SK-N-SH treated with all-trans-retinoic acid at 6 μM for 48 hours (cell line): ENCODE measurements around the gene MYB.

Experiments
- ARNTL ChIP-seq: fragments of 450-650 bp; formaldehyde crosslinking; IDR thresholded peaks from 2 replicates; pipeline ENCODE4 v1.5.0; 2020; ENCODE audit warnings: low read depth, mild to moderate bottlenecking, moderate library complexity, borderline replicate concordance
- CSDC2 ChIP-seq: fragments of 250-450 bp; sonication (Bioruptor Pico); IDR thresholded peaks from 2 replicates; pipeline ENCODE4 v1.5.0; 2020; ENCODE audit warnings: mild to moderate bottlenecking, moderate library complexity
- OSR1 ChIP-seq: fragments of 250-450 bp; sonication (Bioruptor Pico); IDR thresholded peaks from 2 replicates; pipeline ENCODE4 v1.8.0; 2022; ENCODE audit warnings: moderate library complexity, mild to moderate bottlenecking, inconsistent platforms
- PATZ1 ChIP-seq: fragments of 250-450 bp; sonication (Bioruptor Pico); IDR thresholded peaks from 2 replicates; pipeline ENCODE4 v1.8.0; 2020; ENCODE audit warnings: mild to moderate bottlenecking, moderate library complexity, borderline replicate concordance
- PPARA ChIP-seq: fragments of 250-450 bp; sonication (Bioruptor Pico); IDR thresholded peaks from 2 replicates; pipeline ENCODE4 v1.5.0; 2020; ENCODE audit warnings: mild to moderate bottlenecking, borderline replicate concordance
- TCF4 ChIP-seq: fragments of 250-450 bp; sonication (Bioruptor Pico); IDR thresholded peaks from 2 replicates; pipeline ENCODE4 v1.8.0; 2021; ENCODE audit warnings: mild to moderate bottlenecking, moderate library complexity, borderline replicate concordance
- ZFP30 ChIP-seq: fragments of 450-650 bp; formaldehyde crosslinking; IDR thresholded peaks from 2 replicates; pipeline ENCODE4 v1.5.0; 2022; ENCODE audit warnings: mild to moderate bottlenecking, moderate library complexity
- ZNF8 ChIP-seq: fragments of 450-650 bp; formaldehyde crosslinking; IDR thresholded peaks from 2 replicates; pipeline ENCODE4 v1.5.0; 2020; ENCODE audit warnings: mild to moderate bottlenecking, moderate library complexity

DNA sequence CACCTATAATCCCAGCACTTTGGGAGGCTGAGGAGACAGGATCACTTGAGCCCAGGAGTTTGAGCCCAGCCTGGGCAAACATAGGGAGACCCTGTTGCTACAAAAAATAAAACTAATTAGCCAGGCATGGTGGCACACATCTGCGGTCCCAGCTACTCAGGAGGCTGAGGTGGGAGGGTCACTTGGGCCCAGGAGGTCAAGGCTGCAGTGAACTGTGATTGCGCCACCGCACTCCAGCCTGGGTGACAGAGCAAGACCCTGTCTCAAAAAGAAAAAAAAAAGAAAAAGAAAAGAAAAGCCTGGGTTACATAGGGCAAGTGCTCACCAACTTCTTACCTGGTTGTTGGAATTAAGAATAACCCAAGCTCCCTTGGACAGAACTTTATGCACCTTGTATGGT lies 14.6 kb upstream of the MYB start:
- no peak for TF ChIP-seq ZNF8
- no peak for TF ChIP-seq PPARA (CRISPR knock-in tag)
- TF ChIP-seq ZFP30 (CRISPR knock-in tag): no peak
- no peak for TF ChIP-seq ARNTL (CRISPR knock-in tag)
- no peak for TF ChIP-seq PATZ1 (CRISPR knock-in tag)
- no peak for TF ChIP-seq TCF4 (CRISPR knock-in tag)
- no peak for TF ChIP-seq OSR1 (CRISPR knock-in tag)
- TF ChIP-seq CSDC2: no peak
